SKM-1 (cell line): Measurements from ENCODE around the gene CBR3.
A peak's percentile ranks its signal among the peaks of the same experiment; 100 is the strongest.

Experiments used
- DNase-seq: peaks from one replicate; lab custom pipeline; 2025; ENCODE audit not compliant: unreplicated experiment; lab: John Stamatoyannopoulos, UW

The CBR3 gene

GRCh38 chr21:36149788-36150711 lies 15.2 kb downstream of the CBR3 start:
- DNase-seq, result peak; percentile 99

DNA sequence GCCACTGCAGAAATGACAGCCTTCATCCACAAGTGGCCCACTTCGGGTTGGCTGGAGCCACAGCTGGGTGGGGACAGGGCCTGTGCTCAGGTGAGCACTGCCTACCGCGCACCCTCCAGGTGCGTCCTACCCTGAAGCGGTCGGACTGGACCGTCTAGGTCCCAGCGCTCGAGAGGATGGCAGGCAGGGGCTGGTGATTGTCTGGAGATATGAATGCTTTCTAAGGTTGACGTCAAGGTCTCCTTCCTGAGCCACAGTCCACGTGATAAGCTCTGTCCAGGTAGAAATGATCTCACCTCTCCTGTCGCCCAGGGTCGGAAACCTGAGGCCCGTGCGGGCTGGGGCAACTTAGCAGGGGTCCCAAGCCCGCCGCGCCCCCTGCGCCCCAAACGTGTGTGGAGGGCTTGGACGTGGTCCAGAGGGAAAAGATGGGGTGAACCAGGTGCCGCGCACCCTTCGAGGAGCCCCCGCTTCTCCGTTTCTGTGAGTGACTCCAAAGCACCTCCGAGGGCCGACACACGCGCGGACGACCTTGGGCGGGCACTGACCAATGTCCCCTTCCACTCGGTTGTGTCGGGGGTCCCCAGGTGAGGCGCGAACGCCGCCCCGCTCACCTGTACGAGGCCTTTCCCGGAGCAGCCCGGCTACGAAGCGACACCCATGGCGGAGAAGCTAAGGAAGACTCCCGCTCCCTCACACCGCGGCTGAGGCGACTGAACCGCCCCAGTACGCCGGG lies 20.9 kb downstream of the CBR3 start:
- no peak for DNase-seq

GRCh38 chr21:36156339-36156814 lies 21.5 kb downstream of the CBR3 start:
- peak; percentile 92 for DNase-seq

GRCh38 chr21:36156815-36157670 lies 22.2 kb downstream of the CBR3 start, which contains the start of gene DOP1B:
Gene DOP1B, plus strand, starts transcription at chr21:36156824. Its CDS starts 7,910 bp downstream, at chr21:36164734.
- no peak for DNase-seq

DNA sequence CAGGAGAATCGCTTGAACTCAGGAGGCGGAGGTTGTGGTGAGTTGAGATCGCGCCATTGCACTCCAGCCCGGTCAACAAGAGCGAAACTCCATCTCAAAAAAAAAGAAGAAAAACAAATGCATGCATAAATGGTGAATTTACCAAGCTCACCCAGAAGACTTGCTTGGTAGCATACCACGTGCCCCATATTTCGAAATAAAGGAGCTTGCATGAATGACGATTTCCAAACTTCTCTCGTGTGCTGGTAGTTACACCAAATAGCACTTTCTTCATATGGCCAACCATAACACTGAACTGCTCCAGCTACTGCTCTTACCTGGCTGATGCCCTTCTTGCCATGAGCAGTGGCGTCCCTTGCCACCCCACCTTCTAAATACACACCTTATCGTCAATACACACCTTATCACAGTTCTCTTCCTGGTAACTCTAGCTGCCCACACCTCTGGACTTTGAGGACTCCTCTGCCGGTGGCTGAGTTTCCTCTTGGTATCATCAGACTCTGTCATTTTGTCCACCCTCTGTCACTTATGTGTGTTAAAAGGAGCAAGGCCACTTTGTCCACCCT lies 24.6 kb downstream of the CBR3 start:
- DNase-seq, result peak; percentile 89

DNA sequence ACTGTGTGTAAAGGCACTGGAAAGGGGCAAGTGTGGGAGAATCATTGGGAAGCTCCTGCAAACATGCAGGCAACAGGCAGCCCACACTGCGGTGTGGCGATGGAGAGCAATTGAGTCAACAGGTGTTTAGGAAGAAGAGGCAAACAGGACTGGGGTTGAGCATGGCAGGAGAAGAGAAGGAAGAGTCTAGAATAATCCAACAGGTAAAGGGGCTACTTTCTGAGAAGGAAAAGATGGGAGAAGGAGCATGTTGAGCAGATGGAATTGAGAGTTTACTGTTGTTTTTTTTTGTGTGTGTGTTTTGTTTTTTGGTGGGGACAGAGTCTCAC lies 25.9 kb downstream of the CBR3 start:
- no peak for DNase-seq

- no peak for DNase-seq
Measured at GRCh38 chr21:36162631-36163030, 27.8 kb downstream of the CBR3 start.

- DNase-seq, result no peak
Measured at GRCh38 chr21:36163750-36164741, 29.2 kb downstream of the CBR3 start.

DNA sequence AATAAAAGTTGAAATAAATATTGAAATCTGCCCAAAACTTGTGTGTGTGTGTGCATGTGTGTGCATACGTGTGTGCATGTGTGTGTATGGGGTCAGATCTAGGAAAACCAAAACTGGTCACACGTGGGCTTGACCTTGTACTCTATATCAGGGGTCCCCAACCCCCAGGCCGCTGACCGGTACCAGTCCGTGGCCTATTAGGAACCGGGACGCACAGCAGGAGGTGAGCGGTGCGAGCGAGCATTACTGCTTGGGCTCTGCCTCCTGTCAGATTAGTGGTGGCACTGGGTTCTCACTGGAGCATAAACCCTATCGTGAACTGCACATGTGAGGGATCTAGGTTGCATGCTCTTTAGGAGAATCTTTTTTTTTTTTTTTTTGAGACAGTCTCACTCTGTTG lies 30.5 kb downstream of the CBR3 start:
- no peak for DNase-seq

- no peak for DNase-seq
Measured at GRCh38 chr21:36166705-36167104, 31.8 kb downstream of the CBR3 start.

GRCh38 chr21:36167541-36167940 lies 32.7 kb downstream of the CBR3 start:
- DNase-seq, result no peak

DNA sequence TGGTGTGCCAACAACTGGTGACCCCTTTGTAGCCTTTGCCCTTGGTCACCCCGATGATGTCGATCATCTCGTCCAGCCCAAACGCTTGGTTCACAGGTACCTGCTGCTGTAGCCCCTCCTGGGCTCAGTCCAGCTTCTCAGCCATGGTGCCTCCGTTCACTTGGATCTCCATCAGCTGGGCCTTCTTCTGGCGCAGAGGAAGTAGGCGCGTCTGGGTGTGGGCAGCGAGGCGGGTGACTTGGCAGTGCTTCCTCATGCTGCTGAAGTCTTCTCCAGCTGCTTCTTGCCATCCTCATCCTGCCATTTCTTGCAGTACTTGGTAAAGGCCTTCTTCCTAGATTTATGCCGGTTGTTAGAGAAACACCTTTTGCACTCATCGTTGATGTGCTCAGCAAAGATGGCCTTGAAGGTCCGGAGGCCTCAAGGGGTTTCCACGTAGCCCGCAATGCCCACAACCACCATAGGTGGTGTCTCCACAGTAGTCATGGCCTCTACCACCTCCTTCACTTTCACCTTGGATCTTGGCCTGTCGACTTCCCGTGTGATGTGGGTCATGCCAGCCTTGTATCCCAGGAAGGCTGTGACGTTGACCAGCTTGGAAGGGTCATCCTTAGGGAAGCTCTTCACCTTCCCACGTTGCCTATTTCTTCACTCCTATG lies 34.7 kb downstream of the CBR3 start:
- DNase-seq, result no peak

GRCh38 chr21:36170823-36171222 lies 35.9 kb downstream of the CBR3 start:
- no peak for DNase-seq

DNA sequence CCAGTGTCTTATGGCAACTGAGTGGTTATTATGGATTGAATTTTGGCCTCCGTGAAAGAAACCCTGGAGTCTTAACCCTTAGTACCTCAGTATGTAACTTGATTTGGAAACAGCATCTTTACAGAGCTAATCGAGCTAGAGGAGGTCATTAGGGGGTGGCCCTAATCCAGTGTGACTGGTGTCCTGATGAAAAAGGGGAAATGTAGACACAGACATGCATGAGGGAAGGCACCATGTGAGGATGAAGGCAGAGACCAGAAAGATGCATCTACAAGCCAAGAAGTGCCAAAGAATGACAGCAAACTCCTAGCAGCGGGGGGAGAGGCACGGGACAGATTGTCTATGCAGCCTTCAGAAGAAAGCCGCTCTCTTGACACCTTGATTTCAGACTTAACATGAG lies 36.5 kb downstream of the CBR3 start:
- no peak for DNase-seq

DNA sequence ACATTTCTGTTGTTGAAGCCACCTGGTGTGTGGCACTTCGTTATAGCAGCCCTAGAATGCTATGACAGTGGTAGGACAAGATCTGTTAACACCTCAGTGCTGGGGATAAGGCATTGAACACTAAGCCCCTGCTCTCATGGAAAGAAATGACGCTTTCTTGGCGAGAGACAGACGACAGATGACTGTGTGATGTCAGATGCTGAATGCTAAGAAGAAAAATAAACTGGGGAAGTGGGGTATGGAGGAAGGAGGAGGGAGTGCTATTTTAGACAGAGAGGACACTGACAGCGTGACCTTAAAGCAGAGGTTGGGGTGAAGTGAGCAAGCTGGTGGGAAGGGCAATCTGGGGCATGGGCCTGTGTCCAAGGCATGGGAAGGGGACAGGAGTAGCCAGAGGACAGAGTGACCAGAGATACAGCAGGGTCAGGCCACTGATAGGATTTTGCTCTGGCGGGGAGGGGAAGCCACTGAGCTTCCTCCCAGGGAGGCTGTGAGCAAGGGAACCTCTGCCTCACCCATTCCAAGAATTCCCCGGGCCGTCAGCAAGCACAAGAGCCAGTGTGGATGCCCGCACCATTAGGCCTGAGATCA lies 37.0 kb downstream of the CBR3 start:
- DNase-seq, result no peak

GRCh38 chr21:36174780-36175179 lies 39.9 kb downstream of the CBR3 start:
- DNase-seq, result no peak

DNA sequence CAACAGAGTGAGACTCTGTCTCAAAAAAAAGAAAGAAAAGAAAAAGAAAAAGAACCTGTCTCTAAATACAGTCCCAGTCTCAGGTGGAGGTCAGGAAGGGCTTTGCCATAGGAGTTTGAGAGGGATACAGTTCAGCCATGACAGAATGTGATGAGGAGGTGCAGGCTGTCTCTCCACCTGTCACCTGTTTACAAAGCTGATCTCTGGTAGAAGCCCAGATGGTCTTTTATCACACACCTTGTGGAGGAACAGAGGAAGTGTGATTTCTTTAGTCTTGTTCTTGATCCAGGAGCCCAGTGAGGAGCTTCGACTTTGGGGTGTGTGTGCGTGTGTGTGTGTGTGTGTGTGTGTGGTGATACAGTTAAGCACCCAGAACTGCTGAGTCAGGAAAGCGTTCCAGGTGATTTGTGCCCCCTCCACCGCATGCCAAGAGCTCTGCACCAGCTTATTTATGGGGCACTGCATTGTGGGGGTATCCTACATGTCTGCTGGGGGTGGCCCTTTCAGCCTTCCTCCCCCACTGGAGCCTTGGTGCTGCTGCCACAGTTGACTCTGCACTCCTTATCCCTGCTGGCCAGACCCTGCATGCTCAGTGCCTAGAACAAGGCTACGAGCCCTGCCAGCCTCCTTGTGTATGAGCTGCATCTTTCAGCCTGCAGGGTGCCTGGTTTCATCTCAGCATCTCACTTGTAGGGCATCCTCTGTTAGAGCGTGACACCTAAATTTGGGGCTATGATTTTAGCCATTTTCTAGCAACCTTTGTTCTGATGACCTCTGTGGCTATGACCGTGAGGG lies 41.1 kb downstream of the CBR3 start:
- no peak for DNase-seq

- no peak for DNase-seq
Measured at GRCh38 chr21:36178349-36178748, 43.5 kb downstream of the CBR3 start.
